ENCODE results near the gene SUSD3. TPM values are rescaled to one million over a fixed set of nuclear protein-coding genes. Genes with fewer than 3 reads are reported as not detected.

Gene SUSD3
- total RNA-seq, 1 experiment from 2014 or later, result 9.0 TPM

GRCh38 chr9:93122721-93123221 lies 64.3 kb downstream of the SUSD3 start:
- H2AK5ac ChIP-seq (ENCODE audit: insufficient read length, low read length), result no peak overlapping the region
- no CpG with 5 or more reads among the region's 14 CpGs for WGBS (ENCODE audit: extremely low coverage, insufficient read length, low lambda C conversion rate)
- no peaks in the 10 kb centered on the region for H3K79me1 ChIP-seq (ENCODE audit: insufficient read depth, low read depth, low read length, poor library complexity, severe bottlenecking)
- H3K79me2 ChIP-seq (ENCODE audit: insufficient read depth, low read length), result no peaks in the 10 kb centered on the region
- H3K23ac ChIP-seq (ENCODE audit: insufficient read length, low read depth, low read length), result no peak overlapping the region
- H4K20me1 ChIP-seq (ENCODE audit: control insufficient read depth, insufficient read depth, insufficient read length), result no peaks in the 10 kb centered on the region
- H2BK5ac ChIP-seq (ENCODE audit: insufficient read length, low read length), result no peak overlapping the region
- H4K91ac ChIP-seq (ENCODE audit: insufficient read length, low read depth, low read length), result no peak overlapping the region
- no peak overlapping the region for H3K4ac ChIP-seq (ENCODE audit: low read depth, low read length)
- H4K5ac ChIP-seq (ENCODE audit: insufficient read length, low read depth, low read length), result no peak overlapping the region
- no peak overlapping the region for H3K4me2 ChIP-seq (ENCODE audit: insufficient read depth, insufficient read length, low read length)
- H3K9ac ChIP-seq (ENCODE audit: extremely low read depth, insufficient read length, low read length), result no peak overlapping the region
- H3K4me1 ChIP-seq (ENCODE audit: insufficient read depth, low read length), result no peaks in the 10 kb centered on the region
- H4K8ac ChIP-seq (replicated peaks; ENCODE audit: insufficient read length, low read depth, low read length), result no peak overlapping the region
- no peak overlapping the region for H3K14ac ChIP-seq (ENCODE audit: insufficient read depth, low read length)
- TF ChIP-seq, protein P1, sequence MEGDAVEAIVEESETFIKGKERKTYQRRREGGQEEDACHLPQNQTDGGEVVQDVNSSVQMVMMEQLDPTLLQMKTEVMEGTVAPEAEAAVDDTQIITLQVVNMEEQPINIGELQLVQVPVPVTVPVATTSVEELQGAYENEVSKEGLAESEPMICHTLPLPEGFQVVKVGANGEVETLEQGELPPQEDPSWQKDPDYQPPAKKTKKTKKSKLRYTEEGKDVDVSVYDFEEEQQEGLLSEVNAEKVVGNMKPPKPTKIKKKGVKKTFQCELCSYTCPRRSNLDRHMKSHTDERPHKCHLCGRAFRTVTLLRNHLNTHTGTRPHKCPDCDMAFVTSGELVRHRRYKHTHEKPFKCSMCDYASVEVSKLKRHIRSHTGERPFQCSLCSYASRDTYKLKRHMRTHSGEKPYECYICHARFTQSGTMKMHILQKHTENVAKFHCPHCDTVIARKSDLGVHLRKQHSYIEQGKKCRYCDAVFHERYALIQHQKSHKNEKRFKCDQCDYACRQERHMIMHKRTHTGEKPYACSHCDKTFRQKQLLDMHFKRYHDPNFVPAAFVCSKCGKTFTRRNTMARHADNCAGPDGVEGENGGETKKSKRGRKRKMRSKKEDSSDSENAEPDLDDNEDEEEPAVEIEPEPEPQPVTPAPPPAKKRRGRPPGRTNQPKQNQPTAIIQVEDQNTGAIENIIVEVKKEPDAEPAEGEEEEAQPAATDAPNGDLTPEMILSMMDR (conservative IDR thresholded peaks at IDR 0.05), result no peak
- no peak overlapping the region for H3T11ph ChIP-seq (ENCODE audit: low read length)
- no peaks in the 10 kb centered on the region for H3K23me2 ChIP-seq (ENCODE audit: insufficient read length, low read depth, low read length, poor library complexity, severe bottlenecking)
- H2BK20ac ChIP-seq (ENCODE audit: low read depth, low read length, poor library complexity, severe bottlenecking), result no peak overlapping the region
- H2BK15ac ChIP-seq (ENCODE audit: low read depth, low read length), result no peak overlapping the region
- peaks cover 10 to 28% of the 10 kb centered on the region in 2 experiments for H3K4me1 Mint-ChIP-seq
- H3K56ac ChIP-seq (ENCODE audit: insufficient read length, low read depth, low read length), result no peak overlapping the region
- no peak overlapping the region for H3K4me3 Mint-ChIP-seq
- H2AFZ ChIP-seq (ENCODE audit: low read length), result no peak overlapping the region
- no peak overlapping the region for H2BK12ac ChIP-seq (ENCODE audit: insufficient read length, low read depth, low read length)
- peaks cover 4 to 17% (median 15%) of the 10 kb centered on the region in 3 experiments; a peak in 5 of 7 replicates for H3K36me3 Mint-ChIP-seq (ENCODE audit: insufficient read depth in 1 of 3, low read depth in 3 of 3)
- no peak overlapping the region for H3K18ac ChIP-seq (ENCODE audit: insufficient read length, low read depth, low read length)
- DNase-seq, result peak; percentile 23
- no peaks in the 10 kb centered on the region for H3K9me3 ChIP-seq (ENCODE audit: control insufficient read depth, low read depth, low read length)
- H2BK120ac ChIP-seq (ENCODE audit: low read depth, low read length, poor library complexity, severe bottlenecking), result no peak overlapping the region
- H3K27me3 Mint-ChIP-seq (ENCODE audit: low read depth), result no peaks in the 10 kb centered on the region; the same call in 1 of the 2 replicates
- H3K27ac Mint-ChIP-seq, result no peak overlapping the region
- H3K9me3 Mint-ChIP-seq, result no peaks in the 10 kb centered on the region
- no peak overlapping the region for H3K27ac ChIP-seq (ENCODE audit: insufficient read length, low read depth, low read length)
- H3K27me3 ChIP-seq (ENCODE audit: insufficient read depth, low read length), result no peaks in the 10 kb centered on the region

All from H9 (cell line).